Naive thymus-derived CD4-positive, alpha-beta T cell (primary cell): ENCODE results near the gene UROD. TPM values are rescaled to one million over a fixed set of nuclear protein-coding genes. Genes with fewer than 3 reads are reported as not detected.
"Not testable (repeated sequence)": the region's sequence is repeated elsewhere in the genome, so short reads cannot be mapped to it uniquely, and the experiment has no call there.

ENCODE experiments used
- ATAC-seq: fragments of 150-1000 bp; cut with Tn5 transposase; 2 replicates; pipeline ENCODE4 v1.10.0; 2021; ENCODE audit warnings: mild to moderate bottlenecking, moderate library complexity
- CTCF ChIA-PET: fragments of 350-600 bp; sonication (Branson Sonifier 250); formaldehyde crosslinking; loops from one replicate; lab custom pipeline; 2021; ENCODE audit warnings: antibody characterized with exemption; lab: Charles Lee
- POLR2A ChIA-PET: fragments of 350-600 bp; sonication (Branson Sonifier 250); formaldehyde crosslinking; loops from one replicate; lab custom pipeline; 2021; ENCODE audit warnings: antibody characterized with exemption, inconsistent platforms; lab: Charles Lee
- DNase-seq, 9 donors: peaks; one replicate each; pipeline versions ENCODE4 v3.0.0 to v3.0.0-alpha.2; 2020 to 2022; ENCODE audit warnings: mixed read lengths in 1 of 9
- H3K27ac ChIP-seq: one replicate; pipeline ENCODE4 v1.7.0; 2013; ENCODE audit warnings: mild to moderate bottlenecking, low read depth, low read length, moderate library complexity
- H3K27me3 ChIP-seq, 2 donors: one replicate each; pipeline ENCODE4 v1.7.0; 2013; ENCODE audit warnings: low read length in 2 of 2, mild to moderate bottlenecking in 2 of 2, moderate library complexity in 2 of 2; ENCODE audit not compliant: control insufficient read depth in 2 of 2, insufficient read depth in 2 of 2
- H3K36me3 ChIP-seq, 3 experiments: 1 replicate in 2 of 3; 2 replicates in 1 of 3; pipeline ENCODE4 v1.7.0; 2013; ENCODE audit warnings: low read length in 3 of 3, mild to moderate bottlenecking in 3 of 3, moderate library complexity in 1 of 3; ENCODE audit not compliant: insufficient read depth in 3 of 3, control insufficient read depth in 2 of 3
- H3K4me1 ChIP-seq, 2 donors: one replicate each; pipeline ENCODE4 v1.7.0; 2013; ENCODE audit warnings: low read length in 2 of 2, mild to moderate bottlenecking in 2 of 2, moderate library complexity in 1 of 2; ENCODE audit not compliant: control insufficient read depth in 2 of 2, insufficient read depth in 2 of 2
- H3K4me3 ChIP-seq: 2 replicates; pipeline ENCODE4 v1.7.0; 2013; ENCODE audit warnings: mild to moderate bottlenecking, low read length
- H3K9me3 ChIP-seq, 3 experiments: 1 replicate in 2 of 3; 2 replicates in 1 of 3; pipeline ENCODE4 v1.7.0; 2013; ENCODE audit warnings: low read length in 3 of 3; ENCODE audit not compliant: control insufficient read depth in 2 of 3
- H3K27ac Mint-ChIP-seq, 9 donors: one replicate each; pipeline ENCODE4 v1.8.0; 2020 to 2022; ENCODE audit warnings: mixed read lengths in 9 of 9, mild to moderate bottlenecking in 8 of 9, moderate library complexity in 5 of 9, inconsistent platforms in 2 of 9
- H3K27me3 Mint-ChIP-seq, 5 donors: one replicate each; pipeline ENCODE4 v1.8.0; 2021 to 2022; ENCODE audit warnings: mixed read lengths in 5 of 5, mild to moderate bottlenecking in 1 of 5
- H3K36me3 Mint-ChIP-seq, 5 donors: one replicate each; pipeline ENCODE4 v1.8.0; 2020 to 2022; ENCODE audit warnings: mixed read lengths in 5 of 5, mild to moderate bottlenecking in 3 of 5, inconsistent platforms in 1 of 5
- H3K4me1 Mint-ChIP-seq, 7 donors: one replicate each; pipeline ENCODE4 v1.8.0; 2020 to 2022; ENCODE audit warnings: mixed read lengths in 7 of 7, mild to moderate bottlenecking in 3 of 7, inconsistent platforms in 1 of 7
- H3K4me3 Mint-ChIP-seq, 10 donors: one replicate each; pipeline ENCODE4 v1.8.0; 2020 to 2022; ENCODE audit warnings: mild to moderate bottlenecking in 10 of 10, mixed read lengths in 10 of 10, moderate library complexity in 6 of 10, inconsistent platforms in 2 of 10
- H3K9me3 Mint-ChIP-seq, 11 donors: one replicate each; pipeline ENCODE4 v1.8.0; 2020 to 2022; ENCODE audit warnings: mixed read lengths in 11 of 11, mild to moderate bottlenecking in 4 of 11, inconsistent platforms in 1 of 11, moderate library complexity in 1 of 11
- intact Hi-C, 2 donors: fragments of 100-400 bp; cut with micrococcal nuclease; formaldehyde crosslinking; loops; one replicate each; pipeline ENCODE4 v1.15.1; 2023
- polyA plus RNA-seq, 2 donors: library from polyadenylated mRNA; unstranded; fragments of 300-500 nt; fragmentation: Illumina TruSeq; gene quantifications; one replicate each; pipeline ENCODE4 v1.2.3, GENCODE V29; 2021
- total RNA-seq, 6 experiments: library from RNA in 5 of 6; stranded (reverse) in 5 of 6; gene quantifications; 1 replicate in 5 of 6; 2 replicates in 1 of 6; pipeline ENCODE4 v1.2.3 and lab custom pipeline; 2021 to 2026

Gene UROD
- total and polyA plus RNA-seq, 7 experiments from 2014 or later, result 40.7 to 91.3 (median 61.6) TPM

DNA sequence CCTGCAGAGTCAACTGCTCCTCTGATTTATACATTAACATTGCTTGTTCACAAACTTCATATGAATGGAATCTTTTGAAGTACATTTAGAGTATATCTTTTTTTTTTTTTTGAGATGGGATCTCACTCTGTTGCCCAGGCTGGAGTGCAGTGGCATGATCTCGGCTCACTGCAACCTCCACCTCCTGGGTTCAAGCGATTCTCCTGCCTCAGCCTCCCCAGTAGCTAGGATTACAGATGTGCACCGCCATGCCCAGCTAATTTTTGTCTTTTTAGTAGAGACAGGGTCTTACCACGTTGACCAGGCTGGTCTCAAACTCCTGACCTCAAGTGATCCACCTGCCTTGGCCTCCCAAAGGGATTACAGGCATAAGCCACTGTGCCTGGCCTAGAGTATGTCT, 34.7 kb upstream of the UROD start:
- ATAC-seq, H3K27ac ChIP-seq, H3K4me3 Mint-ChIP-seq, H3K27ac Mint-ChIP-seq, POLR2A ChIA-PET, DNase-seq, CTCF ChIA-PET, H3K9me3 ChIP-seq, H3K4me1 ChIP-seq, intact Hi-C loops, H3K27me3 ChIP-seq, H3K9me3 Mint-ChIP-seq, H3K4me3 ChIP-seq, H3K27me3 Mint-ChIP-seq: not testable (repeated sequence)
- Mint-ChIP-seq H3K36me3 (peaks cover 17 to 54% (median 38%) of the 10 kb centered on the region in 5 donors), H3K4me1 (peaks cover 3 to 13% (median 8%) of the 10 kb centered on the region in 7 donors)
- peaks cover 0 to 59% (median 13%) of the 10 kb centered on the region in 3 experiments for H3K36me3 ChIP-seq

DNA sequence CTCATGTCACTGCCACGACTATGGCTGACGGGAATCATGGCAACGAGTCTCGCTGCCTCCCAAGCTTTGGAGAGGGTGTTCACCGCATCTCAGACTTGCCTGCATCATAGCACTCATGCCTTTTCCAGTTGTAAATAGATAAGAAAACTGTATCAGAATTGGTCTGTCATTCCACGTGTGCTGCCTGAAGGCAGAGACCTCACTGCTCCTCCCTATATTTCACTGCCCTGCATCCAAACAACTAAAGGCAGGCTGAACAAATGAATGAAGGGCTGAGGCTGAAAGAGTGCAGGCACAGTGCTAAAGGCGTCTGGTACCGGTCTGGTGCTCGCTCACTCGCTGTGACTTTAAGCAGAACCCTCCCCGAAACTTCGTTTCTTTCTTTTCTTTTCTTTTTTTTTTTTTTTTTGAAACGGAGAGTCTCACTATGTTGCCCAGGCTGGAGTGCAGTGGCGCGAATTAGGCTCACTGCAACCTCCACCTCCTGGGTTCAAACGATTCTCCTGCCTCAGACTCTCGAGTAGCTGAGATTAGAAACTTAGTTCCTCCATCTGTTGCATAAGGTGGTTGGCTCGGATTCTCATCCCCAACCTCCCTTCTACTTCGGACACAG, 26.2 kb upstream of the UROD start:
- Histone ChIP-seq H3K27ac (peak overlapping the region; percentile 68), H3K9me3 (no peaks in the 10 kb centered on the region), H3K36me3 (peaks cover 0 to 5% (median 0%) of the 10 kb centered on the region in 3 experiments), H3K4me3 (peak overlapping the region; percentile 77), H3K4me1 (peaks cover 8 to 13% of the 10 kb centered on the region in 2 donors), H3K27me3 (no peaks in the 10 kb centered on the region)
- intact Hi-C loops, result loop anchor here (1.0 to 5.0 kb wide), 13 partner anchors 26 to 701 kb away; partner anchors contain the start of genes GPBP1L1 (in 2 of the 2), TMEM69 (in 2 of the 2), UROD (in 2 of the 2) and KIF2C (in 1 of the 2)
- no peaks in the 10 kb centered on the region for H3K9me3 Mint-ChIP-seq
- peaks cover 0 to 4% (median 2%) of the 10 kb centered on the region in 5 donors for H3K36me3 Mint-ChIP-seq
- ATAC-seq (no peak), DNase-seq (no peak)
- H3K27ac Mint-ChIP-seq, result peak overlapping the region; percentile 75 to 99 (median 92)
- CTCF ChIA-PET, result interaction anchor here (0.6 to 4.2 kb wide), 5 partner anchors 25 to 177 kb away, joined by 3 to 15 read pairs (median 5); partner anchors contain the start of genes HECTD3 and UROD
- peak overlapping the region; percentile 90 to 100 (median 98) for H3K4me3 Mint-ChIP-seq
- POLR2A ChIA-PET, result interaction anchor here (0.5 to 2.5 kb wide), 19 partner anchors 25 to 1318 kb away, joined by 3 to 30 read pairs (median 4); partner anchors contain the start of genes BTBD19, HECTD3, LRRC41 and MUTYH
- H3K4me1 Mint-ChIP-seq, result peaks cover 7 to 39% (median 23%) of the 10 kb centered on the region in 7 donors
- no peaks in the 10 kb centered on the region for H3K27me3 Mint-ChIP-seq

DNA sequence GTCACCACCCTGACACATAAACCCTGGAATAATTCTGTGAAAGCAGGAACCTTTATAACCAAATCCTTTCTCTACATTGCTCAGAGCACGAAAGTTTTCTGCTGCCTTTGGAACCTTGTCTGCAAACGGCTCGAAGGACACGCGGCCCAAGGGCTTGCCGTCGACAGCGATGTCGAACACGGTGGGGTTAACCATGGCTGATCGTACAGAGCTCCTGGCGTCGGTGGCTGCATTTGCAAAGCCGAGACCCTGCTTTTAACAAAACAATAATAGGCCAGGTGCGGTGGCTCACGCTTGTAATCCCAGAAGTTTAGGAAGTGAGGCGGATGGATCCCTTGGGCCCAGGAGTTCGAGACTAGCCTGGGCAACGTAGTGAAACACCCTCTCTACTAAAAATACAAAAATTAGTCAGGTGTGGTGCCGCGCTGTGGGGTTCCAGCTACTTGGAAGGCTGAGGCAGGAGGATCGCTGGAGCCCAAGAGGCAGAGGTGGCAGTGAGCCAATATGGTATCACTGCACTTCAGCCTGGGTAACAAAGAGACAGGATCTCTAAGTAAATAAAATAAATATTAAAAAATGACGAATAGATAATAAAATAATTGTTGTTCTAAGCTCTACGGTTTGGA, 23.4 kb upstream of the UROD start:
- peaks cover 0 to 2% (median 0%) of the 10 kb centered on the region in 5 donors for H3K27me3 Mint-ChIP-seq

DNA sequence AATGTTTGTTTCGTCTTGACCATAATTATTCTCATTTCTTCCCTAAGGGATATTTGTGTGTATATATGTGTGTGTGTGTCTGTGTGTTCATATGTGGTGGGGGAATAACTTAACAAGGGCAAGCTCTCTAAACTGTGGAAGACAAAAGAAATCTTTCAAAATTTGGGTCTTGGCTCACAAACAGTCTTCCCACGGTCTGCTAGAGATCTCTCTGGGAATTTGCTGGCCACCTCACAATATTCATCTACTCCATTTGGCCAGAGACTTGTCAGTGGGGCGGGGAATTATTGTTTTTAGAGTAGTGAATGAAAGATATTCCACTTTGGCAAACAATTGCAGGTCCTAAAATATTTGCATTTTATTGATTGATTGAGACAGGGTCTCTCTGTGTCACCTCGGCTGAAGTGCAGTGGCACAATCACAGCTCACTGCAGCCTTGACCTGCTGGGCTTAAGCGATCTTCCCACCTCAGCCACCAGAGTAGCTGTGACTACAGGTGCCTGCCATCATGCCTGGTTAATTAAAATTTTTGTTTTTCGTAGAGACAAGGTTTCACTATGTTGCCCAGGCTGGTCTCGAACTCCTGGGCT, 17.6 kb upstream of the UROD start:
- CTCF ChIA-PET, result interaction anchor here (0.6 kb wide), 1 partner anchor 264 kb away, joined by 3 read pairs; no protein-coding TSS in a partner anchor
- Histone ChIP-seq H3K27ac (no peak overlapping the region), H3K9me3 (no peaks in the 10 kb centered on the region), H3K36me3 (no peaks in the 10 kb centered on the region), H3K27me3 (no peaks in the 10 kb centered on the region), H3K4me3 (no peak overlapping the region), H3K4me1 (no peaks in the 10 kb centered on the region)
- H3K9me3 Mint-ChIP-seq, result no peaks in the 10 kb centered on the region
- POLR2A ChIA-PET, result no interaction called here
- H3K4me3 Mint-ChIP-seq, result no peak overlapping the region
- no peak overlapping the region for H3K27ac Mint-ChIP-seq
- DNase-seq (no peak), ATAC-seq (no peak)
- no peaks in the 10 kb centered on the region for H3K4me1 Mint-ChIP-seq
- intact Hi-C loops, result no loop called here
- H3K27me3 Mint-ChIP-seq, result peaks cover 0 to 2% (median 0%) of the 10 kb centered on the region in 5 donors
- H3K36me3 Mint-ChIP-seq, result no peaks in the 10 kb centered on the region

More for the DNA sequence above, 23.4 kb upstream of the UROD start:
- H3K27me3 ChIP-seq, result no peaks in the 10 kb centered on the region
- intact Hi-C loops, result loop anchor here (5.0 kb wide), 2 partner anchors 266 to 699 kb away; partner anchors contain the start of genes GPBP1L1 (in 2 of the 2) and TMEM69 (in 2 of the 2)
- H3K4me1 ChIP-seq, result peaks cover 8 to 13% of the 10 kb centered on the region in 2 donors
- no peaks in the 10 kb centered on the region for H3K9me3 Mint-ChIP-seq
- peak overlapping the region in 3 of 10 donors; percentile 25 to 33 (median 33) for H3K4me3 Mint-ChIP-seq
- no peak overlapping the region for H3K4me3 ChIP-seq
- no peaks in the 10 kb centered on the region for H3K9me3 ChIP-seq
- ChIA-PET CTCF (interaction anchor here (0.5 to 4.2 kb wide), 5 partner anchors 22 to 256 kb away, joined by 3 to 15 read pairs (median 4); partner anchors contain the start of genes HECTD3, PLK3 and UROD), POLR2A (interaction anchor here (0.6 to 2.4 kb wide), 3 partner anchors 22 to 192 kb away, joined by 3 to 8 read pairs (median 6); partner anchors contain the start of genes BTBD19 and HECTD3)
- no peaks in the 10 kb centered on the region for H3K36me3 Mint-ChIP-seq
- H3K27ac ChIP-seq, result no peak overlapping the region
- H3K36me3 ChIP-seq, result no peaks in the 10 kb centered on the region
- no peak for DNase-seq
- ATAC-seq, result no peak
- no peak overlapping the region for H3K27ac Mint-ChIP-seq
- H3K4me1 Mint-ChIP-seq, result peaks cover 7 to 24% (median 16%) of the 10 kb centered on the region in 7 donors

DNA sequence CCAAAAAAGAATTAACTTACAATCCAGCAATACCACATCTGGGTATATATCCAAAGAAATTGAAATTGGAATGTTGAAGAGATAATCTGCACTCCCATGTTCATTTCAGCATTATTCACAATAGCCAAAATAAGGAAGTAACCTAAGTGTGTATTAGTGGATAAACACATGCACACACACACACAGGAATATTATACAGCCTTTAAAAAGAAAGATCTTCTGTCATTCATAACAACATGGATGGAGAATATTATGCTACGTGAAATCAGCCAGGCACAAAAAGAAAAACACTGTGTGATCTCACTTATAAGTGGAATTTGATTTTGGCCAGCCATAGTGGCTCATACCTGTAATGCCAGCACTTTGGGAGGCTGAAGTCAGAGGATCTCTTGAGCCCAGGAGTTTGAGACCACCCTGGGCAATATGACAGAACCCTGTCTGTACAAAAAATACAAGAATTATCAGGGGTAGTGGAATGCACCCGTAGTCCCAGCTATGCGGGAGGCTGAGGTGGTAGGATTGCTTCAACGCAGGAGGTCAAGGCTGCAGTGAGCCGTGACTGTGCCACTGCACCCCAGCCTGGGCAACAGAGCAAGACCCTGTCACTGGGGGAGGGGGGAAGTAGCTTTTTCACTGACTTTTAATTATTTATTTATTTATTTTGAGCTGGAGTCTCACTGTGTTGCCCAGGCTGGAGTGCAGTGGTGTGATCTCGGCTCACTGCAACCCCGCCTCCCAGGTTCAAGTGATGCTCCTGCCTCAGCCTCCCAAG, 16.4 kb upstream of the UROD start:
- intact Hi-C loops, result no loop called here

DNA sequence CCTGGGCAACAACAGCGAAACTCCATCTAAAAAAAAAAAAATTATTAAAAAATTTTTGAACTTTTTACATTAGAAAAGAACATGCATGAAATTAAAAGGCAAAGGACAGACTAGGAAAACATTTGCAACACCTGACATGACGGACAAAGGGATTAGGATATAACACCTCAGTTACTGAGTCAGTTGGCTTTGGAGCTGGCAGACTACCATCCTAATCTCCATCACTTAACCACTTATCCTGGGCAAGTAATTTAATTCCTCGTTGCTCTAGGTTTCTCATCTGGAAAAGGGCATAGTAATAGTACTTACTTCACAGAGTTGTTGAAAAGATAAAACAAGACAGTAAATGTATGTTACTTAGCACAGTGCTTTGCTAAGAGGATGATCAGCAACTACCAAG, 12.8 kb upstream of the UROD start:
- Histone ChIP-seq H3K9me3 (no peaks in the 10 kb centered on the region), H3K36me3 (peaks cover 0 to 25% (median 5%) of the 10 kb centered on the region in 3 experiments), H3K27ac (no peak overlapping the region), H3K4me3 (no peak overlapping the region), H3K4me1 (no peaks in the 10 kb centered on the region), H3K27me3 (no peaks in the 10 kb centered on the region)
- Mint-ChIP-seq H3K4me1 (peaks cover 0 to 9% (median 8%) of the 10 kb centered on the region in 7 donors), H3K27me3 (no peaks in the 10 kb centered on the region), H3K9me3 (no peaks in the 10 kb centered on the region), H3K36me3 (peaks cover 0 to 16% (median 7%) of the 10 kb centered on the region in 5 donors), H3K27ac (peak overlapping the region in 2 of 9 donors; percentile 48 to 63), H3K4me3 (no peak overlapping the region)
- CTCF ChIA-PET, result interaction anchor here (2.0 kb wide), 1 partner anchor 15 kb away, joined by 4 read pairs; no protein-coding TSS in a partner anchor
- ATAC-seq, result no peak
- intact Hi-C loops, result no loop called here
- POLR2A ChIA-PET, result no interaction called here
- DNase-seq, result no peak

More for the DNA sequence above, 16.4 kb upstream of the UROD start:
- Histone ChIP-seq H3K9me3 (no peaks in the 10 kb centered on the region), H3K4me1 (no peaks in the 10 kb centered on the region), H3K27me3 (no peaks in the 10 kb centered on the region), H3K4me3 (no peak overlapping the region), H3K27ac (no peak overlapping the region), H3K36me3 (no peaks in the 10 kb centered on the region)
- H3K36me3 Mint-ChIP-seq, result no peaks in the 10 kb centered on the region
- H3K9me3 Mint-ChIP-seq, result no peaks in the 10 kb centered on the region
- ChIA-PET CTCF (no interaction called here), POLR2A (no interaction called here)
- H3K27ac Mint-ChIP-seq, result no peak overlapping the region
- peaks cover 0 to 4% (median 3%) of the 10 kb centered on the region in 7 donors for H3K4me1 Mint-ChIP-seq
- peaks cover 0 to 2% (median 0%) of the 10 kb centered on the region in 5 donors for H3K27me3 Mint-ChIP-seq
- ATAC-seq (no peak), DNase-seq (no peak)
- H3K4me3 Mint-ChIP-seq, result no peak overlapping the region
